GM19372 (cell line): ENCODE data around the gene LY9.

Experiments used
- ATAC-seq: cut with Tn5 transposase; IDR thresholded peaks from one replicate; pipeline ENCODE4 v1.9.1; 2021; ENCODE audit warnings: mild to moderate bottlenecking, low read depth, moderate library complexity; ENCODE audit not compliant: unreplicated experiment

The LY9 gene

GRCh38 chr1:160795951-160796383 is at the start of gene LY9:
Gene LY9 (plus strand): TSS chr1:160796174. CDS start chr1:160796188, 14 bp downstream.
- peak; percentile 81 for ATAC-seq

- ATAC-seq, result no peak
Measured at GRCh38 chr1:160746836-160747500, 49.0 kb upstream of the LY9 start.

- ATAC-seq, result no peak
Measured at GRCh38 chr1:160747717-160748116, 48.3 kb upstream of the LY9 start.

- no peak for ATAC-seq
Measured at GRCh38 chr1:160748181-160748877, 47.6 kb upstream of the LY9 start.

- ATAC-seq, result no peak
Measured at GRCh38 chr1:160748878-160749269, 47.1 kb upstream of the LY9 start.

GRCh38 chr1:160750608-160751007 is 45.4 kb upstream of the LY9 start:
- ATAC-seq, result no peak

GRCh38 chr1:160752406-160752805 is 43.6 kb upstream of the LY9 start:
- ATAC-seq, result no peak

GRCh38 chr1:160752924-160753323 is 43.0 kb upstream of the LY9 start:
- no peak for ATAC-seq

- no peak for ATAC-seq
Measured at GRCh38 chr1:160753594-160753993, 42.4 kb upstream of the LY9 start.

- no peak for ATAC-seq
Measured at GRCh38 chr1:160755461-160755860, 40.5 kb upstream of the LY9 start.

- ATAC-seq, result no peak
Measured at GRCh38 chr1:160755911-160756848, 39.8 kb upstream of the LY9 start.

GRCh38 chr1:160756849-160757201 is 39.1 kb upstream of the LY9 start:
- ATAC-seq, result no peak

GRCh38 chr1:160758521-160758920 is 37.5 kb upstream of the LY9 start:
- no peak for ATAC-seq

- ATAC-seq, result no peak
Measured at GRCh38 chr1:160759740-160760139, 36.2 kb upstream of the LY9 start.

GRCh38 chr1:160761046-160761445 is 34.9 kb upstream of the LY9 start:
- ATAC-seq, result no peak

- no peak for ATAC-seq
Measured at GRCh38 chr1:160761886-160762285, 34.1 kb upstream of the LY9 start.

- no peak for ATAC-seq
Measured at GRCh38 chr1:160763993-160764392, 32.0 kb upstream of the LY9 start.

- ATAC-seq, result peak; percentile 50
Measured at GRCh38 chr1:160767395-160768294, 28.3 kb upstream of the LY9 start.

GRCh38 chr1:160768295-160768657 is 27.7 kb upstream of the LY9 start:
- peak; percentile 76 for ATAC-seq

- no peak for ATAC-seq
Measured at GRCh38 chr1:160772331-160772730, 23.6 kb upstream of the LY9 start.
